Measurements from ENCODE around the gene UBXN4.

DNA sequence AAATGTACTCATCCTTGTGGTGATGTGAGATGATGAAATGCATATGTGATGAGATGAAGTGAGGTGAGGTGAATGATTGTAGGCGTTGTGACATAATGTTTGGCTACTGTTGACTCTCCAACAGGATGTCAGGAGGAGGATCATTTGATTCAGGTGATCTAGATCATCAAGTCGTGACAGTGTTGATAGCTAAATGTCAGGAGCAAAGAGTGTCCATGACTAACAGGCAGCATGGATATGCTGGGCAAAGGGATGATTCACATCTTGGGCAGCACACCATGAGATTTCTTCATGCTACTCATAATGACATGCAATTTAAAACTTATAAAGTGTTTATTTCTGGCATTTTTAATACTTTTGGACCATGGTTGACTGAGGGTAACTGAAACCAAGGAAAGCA is 40.2 kb upstream of the UBXN4 start:
- TF ChIP-seq CTCF (conservative IDR thresholded peaks at IDR 0.05) (no peak), ZFX (IDR thresholded peaks at IDR 0.05) (no peak)

All from C4-2B (cell line).